GM21423 (cell line): ENCODE measurements around the gene TBC1D2B.
A peak's percentile ranks its signal among the peaks of the same experiment; 100 is the strongest.

ENCODE experiments used
- ATAC-seq: cut with Tn5 transposase; IDR thresholded peaks from one replicate; pipeline ENCODE4 v1.9.1; 2021; ENCODE audit warnings: mild to moderate bottlenecking, moderate library complexity; ENCODE audit not compliant: unreplicated experiment

Gene TBC1D2B

GRCh38 chr15:78097667-78098066, 20.2 kb upstream of the TBC1D2B start:
- ATAC-seq: no peak

GRCh38 chr15:78093242-78094020, 15.9 kb upstream of the TBC1D2B start:
- ATAC-seq: no peak

DNA sequence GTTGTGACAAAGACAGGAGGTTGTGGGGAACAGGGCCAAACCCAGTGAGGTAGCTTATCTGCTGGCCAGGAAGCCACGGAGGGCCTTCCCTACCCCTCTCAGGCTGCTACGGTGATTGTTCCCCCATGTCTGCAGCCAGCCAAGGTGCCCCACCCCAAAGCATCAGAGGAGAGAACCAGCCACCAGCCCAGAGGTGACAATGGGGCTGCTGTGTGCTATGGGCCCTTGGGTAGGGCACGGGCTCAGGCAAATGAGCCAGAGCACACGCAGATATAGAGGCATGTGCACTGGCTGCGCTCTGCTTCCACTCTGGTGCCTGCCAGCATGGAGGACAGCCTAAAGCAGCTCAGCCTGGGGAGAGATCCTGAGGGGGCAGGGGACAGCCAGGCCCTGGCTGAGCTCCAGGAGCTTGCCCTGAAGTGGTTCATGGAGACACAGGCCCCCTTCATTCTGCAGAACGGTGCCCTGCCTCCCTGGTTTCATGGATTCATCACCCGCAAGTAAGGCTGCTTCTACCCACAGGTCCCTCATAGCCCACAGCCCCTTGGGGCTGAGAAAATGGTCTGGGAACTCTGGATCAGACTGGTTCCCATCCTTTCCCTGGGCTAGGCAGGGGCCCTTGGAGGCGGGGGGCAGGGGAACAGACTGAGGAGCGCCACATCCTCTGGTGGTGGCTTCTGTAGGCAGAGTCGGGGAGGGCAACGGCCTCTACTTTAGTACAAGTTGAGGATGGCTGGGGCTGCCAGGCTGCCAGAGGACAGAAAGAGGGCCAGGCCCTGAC, 14.9 kb upstream of the TBC1D2B start, which contains the start of gene SH2D7:
Gene SH2D7 (plus strand): TSS at position 301 of the 781 bp plus-strand sequence. CDS start 24 bp downstream, at position 325.
- no peak for ATAC-seq

- no peak for ATAC-seq
These were observed 13.0 kb upstream of the TBC1D2B start for GRCh38 chr15:78090422-78091063.

GRCh38 chr15:78088773-78089080, 11.2 kb upstream of the TBC1D2B start:
- no peak for ATAC-seq

- ATAC-seq: no peak
These were observed 10.7 kb upstream of the TBC1D2B start for GRCh38 chr15:78087951-78088772.

DNA sequence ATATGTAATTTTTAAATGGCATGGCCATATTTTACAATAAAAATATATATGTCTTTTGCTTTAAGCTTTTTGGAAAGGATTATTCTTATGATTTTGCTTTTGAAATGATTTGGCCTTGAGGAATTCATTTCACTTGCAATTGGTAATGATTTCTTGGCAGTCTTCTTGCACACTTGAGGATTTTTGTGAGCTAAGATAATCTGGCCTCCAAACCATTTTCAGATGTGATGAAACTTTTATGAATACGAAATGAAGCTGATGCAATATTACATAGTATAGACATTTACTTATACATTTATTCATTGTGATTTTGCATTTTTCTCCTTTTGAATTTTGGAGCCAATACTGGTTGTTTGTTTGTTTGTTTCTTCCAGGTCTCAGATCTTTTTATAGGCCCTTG, 8.4 kb upstream of the TBC1D2B start:
- no peak for ATAC-seq

DNA sequence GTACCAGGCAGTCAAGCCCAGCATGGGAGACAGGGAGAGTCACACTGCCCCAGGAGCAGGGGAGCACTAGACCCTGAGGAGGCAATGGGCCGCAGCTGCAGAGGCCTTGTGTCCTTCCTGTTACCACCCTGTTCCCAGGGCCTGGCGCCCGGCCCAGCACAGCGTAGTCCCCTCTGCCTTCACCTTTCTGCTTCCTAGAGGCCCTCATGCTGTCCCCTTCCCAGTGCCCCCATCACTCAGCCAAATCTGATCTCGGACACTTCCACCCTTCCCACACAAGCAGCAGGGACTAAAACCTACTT, 6.9 kb upstream of the TBC1D2B start:
- no peak for ATAC-seq

GRCh38 chr15:78083687-78084448, 6.4 kb upstream of the TBC1D2B start:
- ATAC-seq: peak; percentile 48

DNA sequence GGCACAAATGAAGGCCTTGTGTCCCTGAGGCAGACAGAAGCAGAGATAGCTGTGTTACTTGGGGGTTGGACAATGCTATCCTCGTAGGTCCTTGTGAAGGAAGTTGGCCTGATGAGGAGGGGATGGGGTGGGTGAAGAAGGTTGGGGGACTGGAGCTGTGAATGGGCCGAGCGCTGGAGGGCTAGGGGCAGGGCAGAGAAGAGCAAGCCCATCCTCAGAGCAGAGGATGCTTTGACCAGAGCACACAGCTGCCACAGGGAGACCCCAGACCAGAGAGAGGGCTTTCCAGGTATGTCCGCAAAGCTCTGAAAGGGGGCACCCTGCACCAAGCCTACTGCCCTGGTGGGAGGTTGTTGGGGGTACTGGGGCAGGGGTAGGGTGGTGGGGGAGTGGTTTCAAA, 5.7 kb upstream of the TBC1D2B start:
- no peak for ATAC-seq

DNA sequence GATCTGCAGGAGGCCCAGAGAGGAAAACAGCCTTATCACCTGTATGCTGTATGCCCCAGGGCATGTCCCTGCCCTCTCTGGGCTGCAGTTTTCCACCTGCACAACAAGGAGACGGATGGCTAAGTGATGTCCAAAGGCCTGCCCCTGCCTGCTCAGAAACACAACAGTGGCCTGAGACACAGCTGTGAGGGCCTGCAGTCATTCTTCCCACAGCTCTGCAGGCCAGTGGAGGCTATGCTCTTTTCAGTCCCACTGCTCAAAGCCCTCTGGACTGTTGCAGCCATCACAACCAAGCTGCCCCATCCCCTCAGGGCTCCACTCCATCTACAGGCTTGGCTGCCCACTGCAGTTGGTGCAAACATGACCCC, 5.2 kb upstream of the TBC1D2B start:
- no peak for ATAC-seq

- ATAC-seq: no peak
These were observed 4.7 kb upstream of the TBC1D2B start for GRCh38 chr15:78082106-78082742.

DNA sequence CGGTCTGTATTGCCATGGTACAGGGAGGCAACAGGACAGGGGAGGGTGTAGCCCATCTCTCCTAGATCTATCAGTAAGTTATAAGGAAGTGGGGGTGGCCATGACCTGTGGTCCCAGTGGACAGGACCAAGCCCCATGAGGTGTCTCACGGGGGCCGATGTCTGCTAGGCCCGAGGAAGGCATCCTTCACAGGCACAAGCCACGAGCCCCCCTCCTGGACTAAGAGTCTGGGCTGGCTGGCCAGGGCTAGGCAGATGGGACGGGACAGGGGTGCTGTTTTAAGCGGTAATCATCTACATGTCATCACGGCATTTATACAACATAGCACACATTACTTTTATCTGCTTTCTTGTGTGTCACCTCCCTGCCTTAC, 2.6 kb upstream of the TBC1D2B start:
- ATAC-seq: no peak

- no peak for ATAC-seq
These were observed 2.0 kb upstream of the TBC1D2B start for GRCh38 chr15:78079298-78080087.

GRCh38 chr15:78077871-78078210, 330 bp upstream of the TBC1D2B start:
- ATAC-seq: no peak

GRCh38 chr15:78076231-78077052, 1.1 kb downstream of the TBC1D2B start:
- no peak for ATAC-seq

DNA sequence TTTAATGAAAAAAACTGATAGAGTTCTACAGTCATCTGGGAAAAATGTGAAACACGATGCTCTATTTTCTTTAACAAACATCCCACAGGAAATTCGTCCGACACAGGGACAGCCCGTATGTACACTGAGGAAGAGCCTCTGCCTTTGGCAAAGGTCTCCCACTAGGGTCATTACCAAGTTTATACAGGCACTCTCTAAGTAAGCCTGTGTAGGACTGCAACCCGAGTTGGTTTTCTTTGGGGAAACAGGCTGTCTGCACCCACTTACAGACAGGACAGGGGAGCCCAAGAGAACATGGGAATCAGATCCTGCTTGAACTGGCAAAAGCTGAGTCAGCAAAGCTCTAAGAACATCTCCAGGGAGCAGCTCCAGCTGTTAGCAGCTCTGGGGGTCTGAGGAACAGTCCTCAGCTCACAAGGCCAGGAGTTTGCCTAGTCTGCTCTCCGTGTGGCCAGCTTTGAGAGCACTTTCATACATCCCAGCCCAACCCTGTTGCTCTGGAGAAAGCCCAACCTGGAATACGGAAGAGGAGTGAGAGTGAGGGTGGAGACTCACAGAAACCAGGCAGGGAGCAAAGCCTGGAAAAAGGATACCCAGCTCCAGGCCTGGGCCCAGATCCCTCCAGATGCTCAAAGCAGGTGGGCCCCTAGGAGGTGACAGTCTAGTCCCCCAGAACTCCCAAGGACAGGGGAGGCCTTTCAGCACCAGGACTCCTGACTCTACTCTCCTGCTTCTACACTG, 1.9 kb downstream of the TBC1D2B start:
- ATAC-seq: no peak
